H54 (cell line): Measurements from ENCODE around the gene CDH1.

Experiments used
- DNase-seq: peaks from one replicate; pipeline ENCODE4 v3.0.0; 2011; ENCODE audit warnings: low spot score, mixed read lengths; ENCODE audit not compliant: insufficient read length
- FAIRE-seq: peaks from 3 replicates; lab custom pipeline; 2011; peaks lifted over from hg19 to GRCh38; lab: Jason Lieb, UNC
- POLR2A ChIP-seq: IDR thresholded peaks from 2 replicates; pipeline ENCODE4 v1.6.1; 2011; ENCODE audit warnings: low read depth, mild to moderate bottlenecking, low read length

The CDH1 gene

GRCh38 chr16:68760671-68761275 is 23.7 kb downstream of the CDH1 start:
- FAIRE-seq (peak; percentile 83), DNase-seq (peak; percentile 80)
- no peak for TF ChIP-seq POLR2A

- TF ChIP-seq POLR2A = no peak
- no peak for DNase-seq
- FAIRE-seq = no peak
Measured at GRCh38 chr16:68762996-68763756, 26.1 kb downstream of the CDH1 start.

- DNase-seq = no peak
- no peak for TF ChIP-seq POLR2A
- FAIRE-seq = no peak
Measured at GRCh38 chr16:68764862-68765261, 27.8 kb downstream of the CDH1 start.

GRCh38 chr16:68767581-68767980 is 30.5 kb downstream of the CDH1 start:
- TF ChIP-seq POLR2A = no peak

GRCh38 chr16:68768175-68768574 is 31.1 kb downstream of the CDH1 start:
- DNase-seq = no peak
- no peak for TF ChIP-seq POLR2A
- no peak for FAIRE-seq

More at GRCh38 chr16:68767581-68767980, 30.5 kb downstream of the CDH1 start:
- FAIRE-seq (no peak), DNase-seq (no peak)

GRCh38 chr16:68768771-68769170 is 31.7 kb downstream of the CDH1 start:
- TF ChIP-seq POLR2A = no peak
- DNase-seq (no peak), FAIRE-seq (no peak)

- DNase-seq = no peak
- FAIRE-seq = no peak
- no peak for TF ChIP-seq POLR2A
Measured at GRCh38 chr16:68770671-68771070, 33.6 kb downstream of the CDH1 start.

GRCh38 chr16:68772030-68772681 is 35.1 kb downstream of the CDH1 start:
- DNase-seq = no peak
- FAIRE-seq = no peak
- TF ChIP-seq POLR2A = no peak

GRCh38 chr16:68772871-68773270 is 35.8 kb downstream of the CDH1 start:
- TF ChIP-seq POLR2A = no peak
- FAIRE-seq = no peak
- DNase-seq = no peak

GRCh38 chr16:68774982-68775634 is 38.0 kb downstream of the CDH1 start:
- TF ChIP-seq POLR2A = no peak
- DNase-seq (no peak), FAIRE-seq (no peak)

- FAIRE-seq = no peak
- no peak for DNase-seq
- TF ChIP-seq POLR2A = no peak
Measured at GRCh38 chr16:68776821-68777485, 39.9 kb downstream of the CDH1 start.

GRCh38 chr16:68778551-68779231 is 41.6 kb downstream of the CDH1 start:
- FAIRE-seq = no peak
- no peak for DNase-seq
- TF ChIP-seq POLR2A = no peak

- no peak for DNase-seq
- no peak for TF ChIP-seq POLR2A
- FAIRE-seq = no peak
Measured at GRCh38 chr16:68779891-68780290, 42.8 kb downstream of the CDH1 start.
